Activated T-cell treated with anti-CD3 and anti-CD28 coated beads for 24 hours (primary cell): ENCODE measurements around the gene ANXA2.
"Not testable (repeated sequence)": the region's sequence is repeated elsewhere in the genome, so short reads cannot be mapped to it uniquely, and the experiment has no call there.

Source experiments
- DNase-seq: peaks from one replicate; pipeline ENCODE4 v3.0.0-alpha.2; 2020; ENCODE audit warnings: low read depth

Gene ANXA2

GRCh38 chr15:60340207-60340921, 57.4 kb downstream of the ANXA2 start:
- no peak for DNase-seq

- no peak for DNase-seq
Measured at GRCh38 chr15:60339236-60339635, 58.5 kb downstream of the ANXA2 start.

GRCh38 chr15:60338810-60339209, 59.0 kb downstream of the ANXA2 start:
- no peak for DNase-seq

- DNase-seq = no peak
Measured at GRCh38 chr15:60337076-60337475, 60.7 kb downstream of the ANXA2 start.

- DNase-seq = not testable (repeated sequence)
Measured at GRCh38 chr15:60335296-60335695, 62.5 kb downstream of the ANXA2 start.

- DNase-seq = no peak
Measured at GRCh38 chr15:60328852-60329443, 68.8 kb downstream of the ANXA2 start.

GRCh38 chr15:60326824-60327654, 70.7 kb downstream of the ANXA2 start:
- DNase-seq = no peak

GRCh38 chr15:60326343-60326742, 71.4 kb downstream of the ANXA2 start:
- DNase-seq = no peak

GRCh38 chr15:60325905-60326304, 71.9 kb downstream of the ANXA2 start:
- DNase-seq = no peak

GRCh38 chr15:60324706-60325438, 72.9 kb downstream of the ANXA2 start:
- DNase-seq = no peak

GRCh38 chr15:60323322-60323721, 74.5 kb downstream of the ANXA2 start:
- DNase-seq = no peak

GRCh38 chr15:60320365-60320764, 77.4 kb downstream of the ANXA2 start:
- DNase-seq = no peak

- no peak for DNase-seq
Measured at GRCh38 chr15:60318216-60318867, 79.4 kb downstream of the ANXA2 start.

- no peak for DNase-seq
Measured at GRCh38 chr15:60316961-60317360, 80.8 kb downstream of the ANXA2 start.

GRCh38 chr15:60315878-60316277, 81.9 kb downstream of the ANXA2 start:
- DNase-seq = peak; percentile 1

GRCh38 chr15:60313906-60314305, 83.9 kb downstream of the ANXA2 start:
- no peak for DNase-seq

GRCh38 chr15:60307034-60307433, 90.8 kb downstream of the ANXA2 start:
- no peak for DNase-seq

- no peak for DNase-seq
Measured at GRCh38 chr15:60301024-60301423, 96.8 kb downstream of the ANXA2 start.

GRCh38 chr15:60299452-60300047, 98.2 kb downstream of the ANXA2 start:
- DNase-seq = no peak
